Femur (tissue), 1 donor: ENCODE measurements around the gene NAT10.
A peak's percentile ranks its signal among the peaks of the same experiment; 100 is the strongest.
"Not testable (repeated sequence)": the region's sequence is repeated elsewhere in the genome, so short reads cannot be mapped to it uniquely, and the experiment has no call there.

Source experiments
- DNase-seq: peaks from one replicate; pipeline ENCODE4 v3.0.0-alpha.2; 2017

NAT10 gene

GRCh38 chr11:34105079-34105956, at the start of gene NAT10:
NAT10 (plus strand) TSS chr11:34105629; CDS start chr11:34108226, 2,597 bp downstream.
- peak; percentile 98 for DNase-seq

- DNase-seq: no peak
These were observed 48.8 kb upstream of the NAT10 start for GRCh38 chr11:34056672-34057071.

- no peak for DNase-seq
These were observed 42.2 kb upstream of the NAT10 start for GRCh38 chr11:34063061-34063795.

- DNase-seq: no peak
These were observed 41.1 kb upstream of the NAT10 start for GRCh38 chr11:34064291-34064690.

- no peak for DNase-seq
These were observed 39.8 kb upstream of the NAT10 start for GRCh38 chr11:34065505-34066203.

- DNase-seq: not testable (repeated sequence)
These were observed 38.7 kb upstream of the NAT10 start for GRCh38 chr11:34066766-34067165.

GRCh38 chr11:34067383-34068065, 37.9 kb upstream of the NAT10 start:
- no peak for DNase-seq

GRCh38 chr11:34068111-34068510, 37.3 kb upstream of the NAT10 start:
- DNase-seq: no peak

GRCh38 chr11:34071306-34071705, 34.1 kb upstream of the NAT10 start:
- not testable (repeated sequence) for DNase-seq

- DNase-seq: no peak
These were observed 33.4 kb upstream of the NAT10 start for GRCh38 chr11:34072041-34072440.

- DNase-seq: no peak
These were observed 32.6 kb upstream of the NAT10 start for GRCh38 chr11:34072832-34073231.

- DNase-seq: no peak
These were observed 31.0 kb upstream of the NAT10 start for GRCh38 chr11:34074391-34074790.

- no peak for DNase-seq
These were observed 30.1 kb upstream of the NAT10 start for GRCh38 chr11:34075178-34075820.

GRCh38 chr11:34080609-34081008, 24.8 kb upstream of the NAT10 start:
- DNase-seq: no peak

GRCh38 chr11:34084637-34085036, 20.8 kb upstream of the NAT10 start:
- no peak for DNase-seq

- DNase-seq: no peak
These were observed 18.7 kb upstream of the NAT10 start for GRCh38 chr11:34086554-34087283.

GRCh38 chr11:34091825-34092224, 13.6 kb upstream of the NAT10 start:
- DNase-seq: no peak

GRCh38 chr11:34094900-34095299, 10.5 kb upstream of the NAT10 start:
- DNase-seq: not testable (repeated sequence)

GRCh38 chr11:34098813-34099212, 6.6 kb upstream of the NAT10 start:
- no peak for DNase-seq

- DNase-seq: no peak
These were observed 750 bp upstream of the NAT10 start for GRCh38 chr11:34104680-34105078.

- no peak for DNase-seq
These were observed 602 bp downstream of the NAT10 start for GRCh38 chr11:34105957-34106504.
